Thyroid gland (tissue), 4 donors: ENCODE measurements around the gene AQP5. TPM values are rescaled to one million over a fixed set of nuclear protein-coding genes. Genes with fewer than 3 reads are reported as not detected.

ENCODE experiments used
- DNase-seq, 2 donors: peaks; one replicate each; pipeline ENCODE4 v3.0.0-alpha.2; 2019
- H3K27ac ChIP-seq, 3 donors: fragments of 200-600 bp; sonication (generic); 1 replicate in 2 of 3; 2 replicates in 1 of 3; pipeline ENCODE4 v1.5.1; 2016 to 2019; ENCODE audit warnings: mild to moderate bottlenecking in 1 of 3, moderate library complexity in 1 of 3
- H3K27me3 ChIP-seq: fragments of 200-600 bp; sonication (generic); one replicate; pipeline ENCODE4 v1.5.1; 2019
- H3K36me3 ChIP-seq, 2 donors: fragments of 200-600 bp; sonication (generic); one replicate each; pipeline ENCODE4 v1.5.1; 2016 to 2019
- H3K4me1 ChIP-seq, 2 donors: fragments of 200-600 bp; sonication (generic); one replicate each; pipeline ENCODE4 v1.5.1; 2017 to 2019
- H3K4me3 ChIP-seq, 3 donors: fragments of 200-600 bp; sonication (generic); replicated peaks in 1 of 3; 1 replicate in 2 of 3; 2 replicates in 1 of 3; pipeline ENCODE4 v1.5.1; 2016; ENCODE audit warnings: mild to moderate bottlenecking in 1 of 3
- H3K9me3 ChIP-seq: fragments of 200-600 bp; sonication (generic); one replicate; pipeline ENCODE4 v1.5.1; 2017
- CTCF ChIP-seq, 6 experiments: fragments of 200-600 bp in 3 of 6; fragments of 450-650 bp in 3 of 6; sonication (generic) in 3 of 6; IDR thresholded peaks; one replicate each; pipeline ENCODE4 v1.5.1; 2016 to 2019; ENCODE audit warnings: antibody characterized with exemption in 6 of 6, mild to moderate bottlenecking in 2 of 6, inconsistent platforms in 1 of 6, moderate library complexity in 1 of 6
- POLR2A ChIP-seq, 2 donors: fragments of 450-650 bp; IDR thresholded peaks; one replicate each; pipeline ENCODE4 v1.6.1; 2017; ENCODE audit warnings: antibody characterized with exemption in 2 of 2, mild to moderate bottlenecking in 2 of 2, moderate library complexity in 1 of 2
- WGBS, 2 donors: methylation state at CpG; one replicate each; pipeline ENCODE4 v1.1.5; 2017; 5-methylcytosine and 5-hydroxymethylcytosine counted together
- intact Hi-C: fragments of 100-400 bp; cut with DNase I; formaldehyde crosslinking; loops from one replicate; pipeline ENCODE4 v1.15.1; 2023
- total RNA-seq, 4 donors: library from RNA; depleted of rRNA; stranded (reverse); fragments of >200 nt; gene quantifications; one replicate each; pipeline ENCODE4 v1.2.3, GENCODE V29; 2016

The AQP5 gene
- total RNA-seq, 4 donors from 2014 or later = 1.1 to 3.5 (median 2.0) TPM; not detected in 1

- TF ChIP-seq CTCF (IDR thresholded peaks at IDR 0.05) (no peak), POLR2A (IDR thresholded peaks at IDR 0.05) (no peak)
- no peaks in the 10 kb centered on the region for H3K36me3 ChIP-seq
- no peak for DNase-seq
- no peaks in the 10 kb centered on the region for H3K4me1 ChIP-seq
- no peaks in the 10 kb centered on the region for H3K27me3 ChIP-seq
- 90 to 95% methylated on average over 2 of the region's 2 CpGs for WGBS, 2 donors
- no peaks in the 10 kb centered on the region for H3K9me3 ChIP-seq
- H3K27ac ChIP-seq = no peak overlapping the region
- intact Hi-C loops = no loop called here
- no peak overlapping the region for H3K4me3 ChIP-seq
Observed at GRCh38 chr12:49976557-49976956, 14.9 kb downstream of the AQP5 start.

- Histone ChIP-seq H3K27me3 (no peaks in the 10 kb centered on the region), H3K27ac (no peak overlapping the region), H3K36me3 (no peaks in the 10 kb centered on the region), H3K9me3 (no peaks in the 10 kb centered on the region), H3K4me1 (no peaks in the 10 kb centered on the region), H3K4me3 (no peak overlapping the region)
- 84 to 87% methylated on average over 4 of the region's 4 CpGs for WGBS, 2 donors
- intact Hi-C loops = no loop called here
- TF ChIP-seq CTCF (IDR thresholded peaks at IDR 0.05) (no peak), POLR2A (IDR thresholded peaks at IDR 0.05) (no peak)
- no peak for DNase-seq
Observed at GRCh38 chr12:49978125-49978524, 16.5 kb downstream of the AQP5 start.

GRCh38 chr12:49979016-49979586 is 17.4 kb downstream of the AQP5 start:
- Histone ChIP-seq H3K27ac (no peak overlapping the region), H3K36me3 (no peaks in the 10 kb centered on the region), H3K4me3 (no peak overlapping the region), H3K4me1 (no peaks in the 10 kb centered on the region), H3K27me3 (no peaks in the 10 kb centered on the region), H3K9me3 (no peaks in the 10 kb centered on the region)
- TF ChIP-seq CTCF (IDR thresholded peaks at IDR 0.05) (no peak), POLR2A (IDR thresholded peaks at IDR 0.05) (no peak)
- intact Hi-C loops = no loop called here
- WGBS, 2 donors = 89% methylated on average over 10 of the region's 10 CpGs
- DNase-seq = no peak

- no peak for TF ChIP-seq CTCF (IDR thresholded peaks at IDR 0.05)
- TF ChIP-seq POLR2A (IDR thresholded peaks at IDR 0.05) = no peak
- Histone ChIP-seq H3K27me3 (no peaks in the 10 kb centered on the region), H3K4me3 (no peak overlapping the region), H3K27ac (no peak overlapping the region), H3K36me3 (no peaks in the 10 kb centered on the region), H3K9me3 (no peaks in the 10 kb centered on the region), H3K4me1 (no peaks in the 10 kb centered on the region)
- intact Hi-C loops = no loop called here
- WGBS, 2 donors = 85 to 90% methylated on average over 3 of the region's 3 CpGs
- DNase-seq = no peak
Observed at GRCh38 chr12:49979791-49980190, 18.1 kb downstream of the AQP5 start.

- H3K27me3 ChIP-seq = no peaks in the 10 kb centered on the region
- intact Hi-C loops = no loop called here
- no peak for DNase-seq
- no peaks in the 10 kb centered on the region for H3K36me3 ChIP-seq
- no peak overlapping the region for H3K27ac ChIP-seq
- WGBS, 2 donors = 85 to 86% methylated on average over 10 of the region's 10 CpGs
- no peaks in the 10 kb centered on the region for H3K4me1 ChIP-seq
- H3K9me3 ChIP-seq = no peaks in the 10 kb centered on the region
- no peak overlapping the region for H3K4me3 ChIP-seq
- TF ChIP-seq POLR2A (IDR thresholded peaks at IDR 0.05) (no peak), CTCF (IDR thresholded peaks at IDR 0.05) (no peak)
Observed at GRCh38 chr12:49980501-49981349, 19.1 kb downstream of the AQP5 start.
